Stimulated activated CD8-positive, alpha-beta memory T cell treated with anti-CD3 and anti-CD28 coated beads, Interleukin-7, amount 100 ng/mL, for 24 hours (primary cell): Measurements from ENCODE around the gene DHCR24.
"Not testable (repeated sequence)": the region's sequence is repeated elsewhere in the genome, so short reads cannot be mapped to it uniquely, and the experiment has no call there.

Source experiments
- DNase-seq: peaks from one replicate; pipeline ENCODE4 v3.0.0-alpha.2; 2020; ENCODE audit warnings: low read depth

The DHCR24 gene, protein sequence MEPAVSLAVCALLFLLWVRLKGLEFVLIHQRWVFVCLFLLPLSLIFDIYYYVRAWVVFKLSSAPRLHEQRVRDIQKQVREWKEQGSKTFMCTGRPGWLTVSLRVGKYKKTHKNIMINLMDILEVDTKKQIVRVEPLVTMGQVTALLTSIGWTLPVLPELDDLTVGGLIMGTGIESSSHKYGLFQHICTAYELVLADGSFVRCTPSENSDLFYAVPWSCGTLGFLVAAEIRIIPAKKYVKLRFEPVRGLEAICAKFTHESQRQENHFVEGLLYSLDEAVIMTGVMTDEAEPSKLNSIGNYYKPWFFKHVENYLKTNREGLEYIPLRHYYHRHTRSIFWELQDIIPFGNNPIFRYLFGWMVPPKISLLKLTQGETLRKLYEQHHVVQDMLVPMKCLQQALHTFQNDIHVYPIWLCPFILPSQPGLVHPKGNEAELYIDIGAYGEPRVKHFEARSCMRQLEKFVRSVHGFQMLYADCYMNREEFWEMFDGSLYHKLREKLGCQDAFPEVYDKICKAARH

DNA sequence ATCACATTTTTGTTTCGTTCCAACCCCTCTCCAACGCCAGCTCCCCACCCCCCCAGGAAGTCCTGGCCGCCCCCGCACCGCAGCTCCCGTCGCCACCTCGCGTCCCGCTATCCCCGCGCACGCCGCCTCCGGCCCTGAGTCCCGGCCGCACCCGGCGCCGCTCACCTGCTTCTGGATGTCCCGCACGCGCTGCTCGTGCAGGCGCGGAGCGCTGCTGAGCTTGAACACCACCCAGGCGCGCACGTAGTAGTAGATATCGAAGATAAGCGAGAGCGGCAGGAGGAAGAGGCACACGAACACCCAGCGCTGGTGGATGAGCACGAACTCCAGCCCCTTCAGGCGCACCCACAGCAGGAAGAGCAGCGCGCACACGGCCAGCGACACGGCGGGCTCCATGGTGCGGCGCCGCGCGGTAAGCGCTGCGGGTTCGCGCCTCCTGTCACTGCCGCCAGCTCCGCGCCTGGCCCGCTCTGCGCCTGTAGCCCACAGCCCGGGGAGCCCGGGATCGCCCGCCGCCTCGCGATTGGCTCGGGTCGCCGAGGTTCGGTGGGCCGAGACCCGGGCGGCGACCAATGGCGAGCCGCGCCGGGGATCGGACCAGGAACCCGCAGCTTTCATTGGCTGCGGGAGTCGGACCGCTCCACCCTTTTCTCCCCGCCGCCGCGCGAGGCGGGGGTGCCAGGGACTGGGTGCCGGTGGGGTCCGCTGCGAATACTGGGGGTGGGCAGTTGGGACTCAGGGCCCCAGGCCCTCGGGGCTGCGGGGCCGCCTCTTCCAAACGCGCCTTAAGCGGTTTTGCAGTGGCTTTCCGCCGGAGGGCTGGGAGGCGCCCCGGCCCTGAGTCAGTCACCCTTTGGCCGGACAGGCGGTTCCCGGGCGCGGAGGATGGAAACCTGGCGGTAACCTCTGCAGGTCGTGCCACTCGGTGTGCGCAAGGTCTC, at the start of gene DHCR24:
TSS of gene DHCR24 (minus strand) at position 472 of the 941 bp plus-strand sequence. CDS start at position 396, 76 bp downstream.
- DNase-seq = peak; percentile 46

DNA sequence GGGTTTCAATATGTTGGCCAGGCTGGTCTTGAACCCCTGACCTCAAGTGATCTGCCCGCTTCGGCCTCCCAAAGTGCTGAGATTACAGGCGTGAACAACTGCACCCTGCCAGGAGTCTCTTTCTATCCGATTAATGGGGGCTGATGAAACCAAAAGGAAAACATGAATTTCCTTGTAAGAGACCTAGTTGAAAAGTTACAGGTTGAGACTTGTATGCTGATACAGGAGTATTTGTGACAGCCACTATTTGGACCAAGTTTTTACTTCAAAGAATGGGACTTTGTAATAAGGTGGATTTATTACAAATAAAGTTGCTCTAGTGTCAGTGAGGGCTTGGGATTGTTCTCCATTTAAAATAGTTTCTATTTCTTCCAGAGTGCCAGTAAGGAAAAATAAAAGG, 49.8 kb upstream of the DHCR24 start:
- DNase-seq = no peak

DNA sequence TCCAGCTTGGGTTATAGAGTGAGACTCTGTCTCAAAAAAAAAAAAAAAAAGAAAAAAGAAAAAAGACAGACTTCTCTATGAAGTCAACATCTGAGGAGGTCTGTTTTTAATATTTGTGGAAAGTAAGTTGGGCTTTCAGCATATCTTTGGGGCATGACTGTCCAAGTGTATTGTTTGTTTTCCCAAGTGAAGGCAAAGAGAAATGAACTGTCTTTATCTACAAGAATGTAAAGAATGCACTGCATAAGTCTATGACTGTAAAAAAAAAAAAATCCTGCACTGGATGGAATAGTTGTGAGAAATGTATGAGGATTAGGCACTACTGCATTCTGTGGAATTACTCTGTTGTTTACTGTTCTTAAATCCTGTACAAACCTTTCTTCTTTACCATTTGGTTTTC, 47.9 kb upstream of the DHCR24 start:
- DNase-seq = no peak

DNA sequence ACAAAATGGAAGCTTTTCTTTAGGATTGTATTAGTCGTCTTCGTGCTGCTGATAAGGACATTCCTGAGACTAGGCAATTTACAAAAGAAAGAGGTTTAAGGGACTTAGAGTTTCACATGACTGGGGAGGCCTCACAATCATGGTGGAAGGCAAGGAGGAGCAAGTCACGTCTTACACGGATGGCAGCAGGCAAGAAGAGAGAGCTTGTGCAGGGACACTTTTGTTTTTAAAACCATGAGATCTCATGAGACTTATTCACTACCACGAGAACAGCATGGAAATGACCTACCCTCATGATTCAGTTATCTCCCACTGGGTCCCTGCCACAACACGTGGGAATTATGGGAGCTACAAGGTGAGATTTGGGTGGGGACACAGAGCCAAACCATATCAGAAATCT, 47.1 kb upstream of the DHCR24 start:
- not testable (repeated sequence) for DNase-seq

DNA sequence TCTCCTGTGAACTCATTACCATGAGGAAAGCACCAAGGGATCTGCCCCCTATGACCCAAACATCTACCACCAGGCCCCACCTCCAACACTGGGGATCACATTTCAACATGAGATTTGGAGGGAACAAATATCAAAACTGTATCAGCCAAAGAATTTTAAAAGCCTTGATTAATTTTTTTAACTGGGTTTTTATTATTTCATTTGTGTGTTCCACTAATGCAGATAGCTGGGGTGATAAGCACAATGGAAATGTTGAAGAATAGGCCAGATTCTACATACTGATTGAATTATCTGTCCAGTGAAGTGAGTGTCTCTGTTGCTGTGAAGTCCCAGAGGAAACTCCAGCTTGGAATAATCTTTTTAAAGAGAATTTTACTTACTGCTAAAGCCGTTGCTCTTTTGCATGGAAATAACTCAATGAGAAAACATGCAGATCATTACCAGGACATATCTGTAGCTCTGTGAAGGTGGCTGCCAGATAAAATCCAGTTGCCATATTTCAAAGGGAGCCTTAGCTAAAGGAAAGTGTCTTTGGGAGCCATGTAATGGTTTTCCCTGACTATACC, 44.4 kb upstream of the DHCR24 start:
- DNase-seq = no peak

DNA sequence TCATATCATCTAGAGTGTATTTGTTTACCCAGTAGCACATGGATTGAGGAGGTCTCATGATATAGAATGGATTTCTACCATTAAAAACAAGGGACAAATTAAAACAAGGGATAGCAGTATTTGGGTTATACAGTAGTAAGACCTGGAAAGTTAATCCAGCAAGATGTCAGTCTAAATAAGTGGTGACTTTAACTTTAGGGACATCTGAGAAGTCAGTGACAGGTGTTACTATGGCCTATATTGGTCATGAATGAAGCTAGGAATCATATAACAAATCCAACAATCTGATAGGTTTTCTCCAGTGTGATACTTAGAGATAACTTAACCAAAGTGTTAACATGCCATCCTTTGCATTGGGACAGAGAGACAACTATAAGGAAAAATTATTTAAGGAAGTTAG, 42.7 kb upstream of the DHCR24 start:
- DNase-seq = no peak

DNA sequence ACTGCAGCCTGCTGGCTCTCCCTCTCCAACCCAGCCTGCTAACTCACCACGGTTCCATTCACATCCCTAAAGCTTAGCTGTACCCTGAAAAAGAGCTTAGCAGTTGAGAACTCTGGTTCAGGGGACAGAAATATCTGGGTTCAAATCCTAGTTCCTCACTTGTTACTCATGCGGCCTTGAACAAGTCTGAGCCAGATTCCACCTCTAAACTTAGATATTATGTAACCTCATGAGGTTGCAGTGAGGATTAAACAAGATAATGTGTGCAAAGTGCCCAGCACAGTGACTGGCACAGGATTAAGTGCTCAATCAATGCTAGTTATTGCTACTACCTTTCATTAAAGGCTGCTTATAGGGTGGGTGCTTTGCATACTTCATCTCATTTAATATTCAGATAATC, 41.3 kb upstream of the DHCR24 start:
- no peak for DNase-seq

DNA sequence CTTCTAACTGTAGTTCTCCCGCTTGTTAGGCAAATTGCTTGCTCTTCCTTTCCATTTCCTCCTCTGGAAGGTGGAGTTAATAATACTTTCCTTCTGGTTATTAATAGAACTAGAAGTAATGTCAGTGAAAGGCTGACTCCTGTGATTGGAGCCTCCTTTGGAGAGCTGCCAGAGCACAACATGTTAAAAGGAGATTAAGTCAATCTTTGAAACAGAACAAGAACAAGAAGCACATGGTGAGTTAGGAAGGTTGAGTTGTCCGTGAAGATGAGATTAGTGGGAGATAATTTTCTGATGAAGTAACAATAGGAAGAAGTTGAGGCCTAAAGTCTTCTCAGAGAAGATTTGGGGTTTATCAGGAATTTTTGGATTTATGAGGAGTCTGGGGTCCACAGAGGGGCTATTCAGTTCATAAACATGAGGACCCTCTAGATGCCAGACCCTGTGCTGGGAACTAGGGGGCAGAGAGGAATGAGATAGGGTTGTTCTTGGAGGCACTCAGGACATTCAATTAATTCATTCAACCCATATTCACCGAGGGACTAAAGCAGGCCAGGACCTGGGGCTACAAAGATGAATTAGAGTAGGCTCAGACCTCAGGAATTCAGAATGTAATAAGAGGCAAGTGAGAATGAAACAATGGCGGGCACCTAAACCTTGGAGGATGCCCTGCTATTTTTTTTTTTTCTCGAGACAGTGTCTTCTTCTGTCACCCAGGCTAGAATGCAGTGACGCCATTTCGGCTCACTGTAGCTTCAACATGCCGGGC, 40.7 kb upstream of the DHCR24 start:
- DNase-seq = no peak

DNA sequence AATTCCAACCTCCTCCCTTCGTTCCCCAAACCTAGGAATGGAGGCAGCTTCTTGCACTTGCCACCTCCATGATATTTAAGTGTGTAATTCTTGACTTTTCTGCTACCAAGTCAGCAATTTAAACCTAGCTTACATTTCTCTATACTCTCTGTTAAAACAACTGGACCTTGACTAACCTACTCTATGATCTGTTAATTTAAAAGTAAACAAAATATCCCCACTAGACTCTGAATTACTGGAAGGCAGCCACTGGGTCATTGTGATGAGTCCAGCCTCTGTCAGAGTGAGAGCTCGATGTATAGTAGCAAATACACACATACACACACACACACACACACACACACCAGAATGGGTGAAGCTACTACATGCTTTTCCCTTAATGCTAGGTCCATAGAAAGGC, 40.0 kb upstream of the DHCR24 start:
- no peak for DNase-seq

DNA sequence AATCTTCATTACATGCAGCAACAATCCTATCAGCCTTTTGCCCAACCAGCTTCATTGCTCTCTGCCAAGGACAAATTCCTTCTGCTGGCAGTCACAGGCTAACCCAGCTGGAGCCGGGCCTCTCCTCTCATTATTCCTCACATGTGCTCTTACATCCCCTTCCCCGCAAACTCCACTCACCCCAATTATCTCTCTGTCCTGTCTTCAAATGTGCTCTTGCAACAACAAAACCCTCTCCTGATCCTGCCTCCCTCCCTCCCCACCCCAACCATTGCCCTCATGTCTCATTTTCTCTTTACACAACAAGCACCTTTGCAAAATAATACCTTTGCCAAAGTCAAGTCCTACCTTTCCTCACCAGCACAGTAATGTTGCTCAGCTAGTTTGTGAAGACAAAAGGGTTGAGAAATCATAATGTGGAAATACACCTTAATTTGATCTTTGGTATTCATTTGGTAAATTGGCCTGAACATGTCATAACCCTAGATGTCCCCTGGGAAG, 36.0 kb upstream of the DHCR24 start:
- DNase-seq = no peak

DNA sequence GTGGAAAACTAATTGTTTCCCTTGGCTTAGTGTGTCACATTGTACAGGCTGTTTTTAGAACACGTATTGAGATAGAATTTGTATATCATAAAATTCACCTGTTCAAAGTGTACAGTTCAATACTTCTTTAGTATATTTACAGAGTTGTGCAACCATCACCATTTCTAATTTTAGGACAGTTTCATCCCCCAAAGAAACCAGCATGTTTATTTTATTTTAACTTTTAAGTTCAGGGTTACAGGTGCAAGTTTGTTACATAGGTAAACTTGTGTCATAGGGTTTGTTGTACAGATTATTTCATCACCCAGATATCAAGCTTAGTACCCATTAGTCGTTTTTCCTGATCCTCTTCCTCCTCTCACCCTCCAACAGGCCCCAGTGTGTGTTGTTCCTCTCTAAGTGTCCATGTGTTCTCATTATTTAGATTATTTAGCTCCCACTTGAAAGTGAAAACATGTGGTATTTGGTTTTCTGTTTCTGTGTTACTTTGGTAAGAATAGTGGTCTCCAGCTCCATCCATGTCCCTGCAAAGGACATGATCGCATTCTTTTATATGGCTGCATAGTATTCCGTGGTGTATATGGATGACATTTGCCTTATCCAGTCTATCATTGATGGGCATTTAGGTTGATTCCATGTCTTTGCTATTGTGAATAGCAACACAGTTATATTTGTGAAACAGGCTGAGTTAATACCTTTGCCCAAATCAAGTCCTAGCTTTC, 35.2 kb upstream of the DHCR24 start:
- DNase-seq = no peak

DNA sequence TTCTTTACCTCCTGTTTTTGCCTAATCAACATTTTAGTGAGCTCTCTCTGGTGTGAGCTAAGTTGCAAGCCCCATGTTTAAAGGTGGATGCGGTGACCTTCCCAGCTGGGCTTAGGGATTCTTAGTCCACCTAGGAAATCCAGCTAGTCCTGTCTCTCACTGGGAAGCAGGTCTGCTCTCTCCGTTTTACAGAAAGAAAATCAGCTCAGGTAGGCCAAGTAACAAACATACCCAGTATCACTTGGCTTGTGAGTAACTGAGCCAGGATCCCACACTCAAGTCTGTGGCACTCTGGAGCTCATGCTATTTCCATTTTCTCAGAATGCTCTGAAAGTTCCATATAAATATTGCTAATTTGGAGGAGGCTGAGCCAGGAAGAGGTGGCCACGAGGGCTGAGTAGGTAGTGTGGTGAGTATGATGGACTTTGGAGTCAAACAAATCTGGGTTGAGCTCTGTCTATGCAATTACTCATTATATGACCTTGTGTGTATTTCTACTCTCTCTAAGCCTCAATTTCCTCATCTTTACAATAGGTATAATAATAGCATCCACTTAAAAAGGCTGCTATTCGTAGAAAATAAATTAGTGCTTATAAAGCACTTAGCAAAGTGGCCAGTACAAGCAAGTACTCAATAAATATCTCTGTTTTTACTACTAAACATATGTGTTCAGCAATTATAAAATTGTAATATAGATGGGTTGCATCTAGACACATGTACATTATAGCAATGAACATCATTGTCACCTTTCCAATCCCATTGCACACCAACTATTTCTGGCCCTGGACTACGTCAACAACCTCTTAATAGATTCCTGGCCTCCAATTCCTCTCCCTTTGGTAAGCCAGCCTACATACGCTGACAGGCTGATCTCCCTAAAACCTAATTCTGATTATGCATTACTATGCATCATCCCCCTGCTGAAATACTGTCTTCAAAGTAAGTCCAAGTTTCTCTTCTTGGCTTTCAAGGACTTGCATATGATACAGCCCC, 32.7 kb upstream of the DHCR24 start:
- no peak for DNase-seq

DNA sequence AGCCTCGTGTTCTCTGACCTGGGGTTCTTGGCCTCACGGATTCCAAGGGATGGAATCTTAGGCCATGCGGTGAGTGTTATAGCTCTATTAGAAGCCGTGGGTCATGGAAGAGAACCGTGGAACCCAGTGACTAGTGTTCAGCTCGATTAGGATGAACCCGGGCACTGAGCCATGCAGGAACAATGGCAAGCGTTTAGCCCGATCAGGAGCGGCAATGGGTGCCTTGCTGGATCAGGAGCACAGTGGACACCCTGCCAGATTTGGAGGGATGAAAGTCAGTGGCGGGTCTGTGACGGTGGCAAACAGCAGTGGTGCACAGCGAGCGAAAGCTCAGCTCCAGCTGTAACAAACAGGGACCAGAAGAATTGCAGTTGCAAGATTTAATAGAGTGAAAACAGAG, 24.1 kb upstream of the DHCR24 start:
- not testable (repeated sequence) for DNase-seq

DNA sequence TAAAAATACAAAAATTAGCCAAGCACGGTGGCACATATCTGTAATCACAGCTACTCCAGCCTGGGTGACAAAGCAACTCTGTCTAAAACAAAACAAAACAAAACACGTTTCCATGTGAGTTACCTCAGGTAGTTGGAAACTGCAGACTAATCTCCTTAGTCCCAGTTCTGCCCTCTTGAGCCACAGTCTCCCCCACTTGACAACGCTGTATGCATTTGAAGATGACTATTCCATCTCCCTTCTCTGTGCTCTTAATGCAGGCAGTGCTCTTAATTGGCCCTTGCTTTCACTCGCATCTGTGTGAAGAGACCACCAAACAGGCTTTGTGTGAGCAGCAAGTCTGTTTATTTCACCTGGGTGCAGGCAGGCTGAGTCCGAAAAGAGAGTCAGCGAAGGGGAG, 19.6 kb upstream of the DHCR24 start:
- no peak for DNase-seq

DNA sequence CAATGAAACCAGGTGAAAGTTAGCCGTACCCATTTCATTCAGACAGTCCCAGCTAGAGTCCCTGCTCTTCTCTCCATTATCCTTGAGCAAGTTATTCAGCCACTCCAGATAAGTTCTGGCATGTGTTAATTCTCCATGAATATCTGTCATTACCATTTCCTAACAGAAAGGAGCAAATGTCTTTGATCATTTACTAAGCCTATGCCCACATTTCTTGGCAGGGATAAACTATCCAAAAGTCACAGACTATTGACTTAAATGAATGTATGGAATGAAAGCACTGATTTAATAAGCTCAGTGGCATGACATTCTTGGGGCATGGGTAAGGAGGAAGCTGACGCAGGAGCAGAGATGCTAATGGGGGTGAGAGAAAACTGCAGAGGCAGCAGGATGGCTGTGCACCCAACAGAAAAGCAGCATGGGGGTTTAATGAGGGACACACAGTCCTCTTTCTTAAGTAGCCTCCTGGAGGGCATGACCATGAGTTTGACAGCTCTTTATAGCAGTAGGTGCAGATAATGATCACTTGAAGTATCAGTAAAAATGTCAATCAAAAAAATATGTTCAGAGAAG, 17.6 kb upstream of the DHCR24 start:
- no peak for DNase-seq

DNA sequence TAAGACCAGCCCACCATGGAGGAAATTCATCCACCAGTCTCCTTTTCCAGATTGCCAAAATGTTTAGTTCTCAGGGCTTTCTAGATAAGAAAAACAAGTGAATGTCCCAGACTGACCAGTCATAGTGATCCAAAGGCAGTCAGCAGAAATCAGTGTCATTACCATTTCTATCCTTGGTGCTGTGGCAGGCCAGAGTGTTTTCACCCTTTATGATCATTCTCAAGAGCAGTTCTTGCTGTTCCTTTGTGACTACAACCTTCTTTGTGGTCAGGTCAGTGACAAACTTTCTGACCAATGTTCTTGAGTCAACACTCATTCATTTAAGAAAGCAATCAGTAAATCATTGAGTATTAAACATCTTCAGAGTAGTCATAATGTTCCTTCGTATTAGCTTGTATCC, 7.3 kb upstream of the DHCR24 start:
- no peak for DNase-seq

DNA sequence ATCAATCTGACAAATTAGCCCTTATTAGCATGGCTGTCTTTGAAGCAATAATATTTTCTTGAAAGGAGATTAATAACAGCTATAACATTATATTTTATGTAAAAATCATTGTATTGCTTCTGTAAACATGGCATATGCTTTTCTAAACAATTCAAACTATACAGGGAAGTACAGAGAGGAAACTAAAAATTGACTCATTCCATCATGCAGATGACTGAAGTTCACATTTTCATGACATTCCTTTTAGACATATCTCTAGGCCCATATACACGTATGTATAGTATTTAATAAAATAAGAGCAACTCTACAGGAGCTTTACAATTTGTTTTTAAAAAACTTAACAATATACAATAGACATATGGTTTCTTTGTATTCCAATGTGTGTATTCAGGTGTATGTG, 5.6 kb upstream of the DHCR24 start:
- DNase-seq = no peak

DNA sequence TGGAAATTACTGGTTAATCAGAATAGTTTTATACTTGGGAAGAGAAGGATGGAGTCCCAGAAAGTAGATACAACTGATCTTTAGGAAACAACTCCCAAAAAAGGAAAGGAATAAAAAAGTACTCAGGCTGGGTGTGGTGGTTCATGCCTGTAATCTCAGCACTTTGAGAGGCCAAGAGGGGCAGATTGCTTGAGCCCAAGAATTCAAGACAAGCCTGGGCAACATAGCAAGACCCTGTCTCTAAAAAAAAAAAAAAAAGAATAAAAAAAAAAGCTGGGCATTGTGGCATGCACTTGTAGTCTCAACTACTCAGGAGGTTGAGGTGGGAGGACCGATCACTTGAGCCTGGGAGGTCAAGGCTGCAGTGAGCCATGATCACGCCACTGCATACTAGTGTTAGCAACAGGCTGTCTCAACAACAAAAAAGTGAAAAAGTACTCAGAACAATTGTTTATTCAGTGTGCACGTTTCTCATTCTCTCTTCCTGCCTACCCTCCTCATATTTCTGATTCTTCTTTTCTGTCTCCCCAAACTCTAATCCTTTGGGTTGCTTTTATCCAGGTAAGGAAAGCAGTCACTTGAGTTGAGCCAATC, 2.2 kb upstream of the DHCR24 start:
- DNase-seq = no peak
